Measurements from ENCODE around the gene OLFML2A. TPM values are rescaled to one million over a fixed set of nuclear protein-coding genes. Genes with fewer than 3 reads are reported as not detected.

The OLFML2A gene
- total and polyA plus RNA-seq, 4 donors = 5.3 to 66.0 (median 25.1) TPM

- no peak overlapping the region for H3K27ac ChIP-seq (ENCODE audit: low read depth, low read length)
- WGBS (ENCODE audit: insufficient coverage) = no CpG with 5 or more reads among the region's 4 CpGs
Observed at GRCh38 chr9:124766815-124767554, 9.9 kb upstream of the OLFML2A start.

GRCh38 chr9:124767821-124768220, 9.1 kb upstream of the OLFML2A start:
- peaks cover 22% of the 10 kb centered on the region for H3K4me1 ChIP-seq (ENCODE audit: control insufficient read depth, insufficient read depth, low read length)
- no peaks in the 10 kb centered on the region for H3K36me3 ChIP-seq (ENCODE audit: control insufficient read depth, insufficient read depth, low read length)
- no peak overlapping the region for H3K27ac ChIP-seq (ENCODE audit: low read depth, low read length)
- H3K9me3 ChIP-seq (ENCODE audit: control insufficient read depth, insufficient read depth, low read length) = no peaks in the 10 kb centered on the region
- no peak overlapping the region for H3K4me3 ChIP-seq (ENCODE audit: low read depth, low read length)
- DNase-seq (ENCODE audit: low read depth in 4 of 6, low spot score in 6 of 6) = peak in 1 of 6 donors; percentile 61
- WGBS (ENCODE audit: insufficient coverage) = 60% methylated on average over 1 of the region's 2 CpGs
- peaks cover 16% of the 10 kb centered on the region for H3K27me3 ChIP-seq (ENCODE audit: control insufficient read depth, insufficient read depth, low read length)

More at GRCh38 chr9:124766815-124767554, 9.9 kb upstream of the OLFML2A start:
- Histone ChIP-seq H3K36me3 (ENCODE audit: control insufficient read depth, insufficient read depth, low read length) (no peaks in the 10 kb centered on the region), H3K4me3 (ENCODE audit: low read depth, low read length) (no peak overlapping the region), H3K4me1 (ENCODE audit: control insufficient read depth, insufficient read depth, low read length) (peaks cover 20% of the 10 kb centered on the region), H3K9me3 (ENCODE audit: control insufficient read depth, insufficient read depth, low read length) (no peaks in the 10 kb centered on the region), H3K27me3 (ENCODE audit: control insufficient read depth, insufficient read depth, low read length) (peaks cover 16% of the 10 kb centered on the region)
- DNase-seq (ENCODE audit: low read depth in 4 of 6, low spot score in 6 of 6) = no peak

- H3K4me3 ChIP-seq (ENCODE audit: low read depth, low read length) = no peak overlapping the region
- H3K9me3 ChIP-seq (ENCODE audit: control insufficient read depth, insufficient read depth, low read length) = no peaks in the 10 kb centered on the region
- no peak overlapping the region for H3K27ac ChIP-seq (ENCODE audit: low read depth, low read length)
- H3K4me1 ChIP-seq (ENCODE audit: control insufficient read depth, insufficient read depth, low read length) = peaks cover 22% of the 10 kb centered on the region
- no CpG with 5 or more reads among the region's 3 CpGs for WGBS (ENCODE audit: insufficient coverage)
- no peaks in the 10 kb centered on the region for H3K36me3 ChIP-seq (ENCODE audit: control insufficient read depth, insufficient read depth, low read length)
- peaks cover 16% of the 10 kb centered on the region for H3K27me3 ChIP-seq (ENCODE audit: control insufficient read depth, insufficient read depth, low read length)
- DNase-seq (ENCODE audit: low read depth in 4 of 6, low spot score in 6 of 6) = no peak
Observed at GRCh38 chr9:124768334-124768733, 8.6 kb upstream of the OLFML2A start.

GRCh38 chr9:124768750-124769548, 8.0 kb upstream of the OLFML2A start:
- no peak for DNase-seq (ENCODE audit: low read depth in 4 of 6, low spot score in 6 of 6)
- 19% methylated on average over 8 of the region's 11 CpGs for WGBS (ENCODE audit: insufficient coverage)
- H3K36me3 ChIP-seq (ENCODE audit: control insufficient read depth, insufficient read depth, low read length) = no peaks in the 10 kb centered on the region
- peaks cover 16% of the 10 kb centered on the region for H3K27me3 ChIP-seq (ENCODE audit: control insufficient read depth, insufficient read depth, low read length)
- no peaks in the 10 kb centered on the region for H3K9me3 ChIP-seq (ENCODE audit: control insufficient read depth, insufficient read depth, low read length)
- peaks cover 22% of the 10 kb centered on the region for H3K4me1 ChIP-seq (ENCODE audit: control insufficient read depth, insufficient read depth, low read length)
- H3K4me3 ChIP-seq (ENCODE audit: low read depth, low read length) = peak overlapping the region; percentile 70
- H3K27ac ChIP-seq (ENCODE audit: low read depth, low read length) = no peak overlapping the region

GRCh38 chr9:124769549-124770358, 7.2 kb upstream of the OLFML2A start:
- H3K9me3 ChIP-seq (ENCODE audit: control insufficient read depth, insufficient read depth, low read length) = no peaks in the 10 kb centered on the region
- peaks cover 16% of the 10 kb centered on the region for H3K27me3 ChIP-seq (ENCODE audit: control insufficient read depth, insufficient read depth, low read length)
- H3K36me3 ChIP-seq (ENCODE audit: control insufficient read depth, insufficient read depth, low read length) = no peaks in the 10 kb centered on the region
- peak overlapping the region; percentile 70 for H3K4me3 ChIP-seq (ENCODE audit: low read depth, low read length)
- DNase-seq (ENCODE audit: low read depth in 4 of 6, low spot score in 6 of 6) = peak in 1 of 6 donors; percentile 62
- under 1% methylated on average over 50 of the region's 56 CpGs for WGBS (ENCODE audit: insufficient coverage)
- peaks cover 25% of the 10 kb centered on the region for H3K4me1 ChIP-seq (ENCODE audit: control insufficient read depth, insufficient read depth, low read length)
- H3K27ac ChIP-seq (ENCODE audit: low read depth, low read length) = no peak overlapping the region

- peak in 1 of 6 donors; percentile 60 for DNase-seq (ENCODE audit: low read depth in 4 of 6, low spot score in 6 of 6)
- Histone ChIP-seq H3K4me1 (ENCODE audit: control insufficient read depth, insufficient read depth, low read length) (peaks cover 25% of the 10 kb centered on the region), H3K36me3 (ENCODE audit: control insufficient read depth, insufficient read depth, low read length) (no peaks in the 10 kb centered on the region), H3K27ac (ENCODE audit: low read depth, low read length) (peak overlapping the region; percentile 40), H3K9me3 (ENCODE audit: control insufficient read depth, insufficient read depth, low read length) (no peaks in the 10 kb centered on the region), H3K27me3 (ENCODE audit: control insufficient read depth, insufficient read depth, low read length) (peaks cover 16% of the 10 kb centered on the region), H3K4me3 (ENCODE audit: low read depth, low read length) (peak overlapping the region; percentile 70)
- under 1% methylated on average over 35 of the region's 43 CpGs for WGBS (ENCODE audit: insufficient coverage)
Observed at GRCh38 chr9:124770359-124771020, 6.4 kb upstream of the OLFML2A start.

GRCh38 chr9:124771021-124771866, 5.7 kb upstream of the OLFML2A start, which contains the start of gene NR6A1:
NR6A1 (minus strand) TSS chr9:124771311.
- Histone ChIP-seq H3K27me3 (ENCODE audit: control insufficient read depth, insufficient read depth, low read length) (peaks cover 20% of the 10 kb centered on the region), H3K4me1 (ENCODE audit: control insufficient read depth, insufficient read depth, low read length) (peaks cover 25% of the 10 kb centered on the region), H3K36me3 (ENCODE audit: control insufficient read depth, insufficient read depth, low read length) (no peaks in the 10 kb centered on the region), H3K9me3 (ENCODE audit: control insufficient read depth, insufficient read depth, low read length) (no peaks in the 10 kb centered on the region), H3K27ac (ENCODE audit: low read depth, low read length) (peak within 1 kb of the TSS; percentile 82), H3K4me3 (ENCODE audit: low read depth, low read length) (peak within 1 kb of the TSS; percentile 70)
- DNase-seq (ENCODE audit: low read depth in 4 of 6, low spot score in 6 of 6) = peak; percentile 93 to 99 (median 97)
- 0% methylated on average over 70 of the region's 82 CpGs for WGBS (ENCODE audit: insufficient coverage)

GRCh38 chr9:124771867-124772679, 4.9 kb upstream of the OLFML2A start:
- Histone ChIP-seq H3K27me3 (ENCODE audit: control insufficient read depth, insufficient read depth, low read length) (peaks cover 26% of the 10 kb centered on the region), H3K36me3 (ENCODE audit: control insufficient read depth, insufficient read depth, low read length) (no peaks in the 10 kb centered on the region), H3K9me3 (ENCODE audit: control insufficient read depth, insufficient read depth, low read length) (no peaks in the 10 kb centered on the region), H3K4me3 (ENCODE audit: low read depth, low read length) (peak overlapping the region; percentile 70), H3K27ac (ENCODE audit: low read depth, low read length) (peak overlapping the region; percentile 82), H3K4me1 (ENCODE audit: control insufficient read depth, insufficient read depth, low read length) (peaks cover 29% of the 10 kb centered on the region)
- 22% methylated on average over 39 of the region's 39 CpGs for WGBS (ENCODE audit: insufficient coverage)
- peak in 5 of 6 donors; percentile 62 to 92 (median 74) for DNase-seq (ENCODE audit: low read depth in 4 of 6, low spot score in 6 of 6)

Data from spinal cord (tissue), 10 donors.